ENCODE results near the gene CHERP.

Gene CHERP

DNA sequence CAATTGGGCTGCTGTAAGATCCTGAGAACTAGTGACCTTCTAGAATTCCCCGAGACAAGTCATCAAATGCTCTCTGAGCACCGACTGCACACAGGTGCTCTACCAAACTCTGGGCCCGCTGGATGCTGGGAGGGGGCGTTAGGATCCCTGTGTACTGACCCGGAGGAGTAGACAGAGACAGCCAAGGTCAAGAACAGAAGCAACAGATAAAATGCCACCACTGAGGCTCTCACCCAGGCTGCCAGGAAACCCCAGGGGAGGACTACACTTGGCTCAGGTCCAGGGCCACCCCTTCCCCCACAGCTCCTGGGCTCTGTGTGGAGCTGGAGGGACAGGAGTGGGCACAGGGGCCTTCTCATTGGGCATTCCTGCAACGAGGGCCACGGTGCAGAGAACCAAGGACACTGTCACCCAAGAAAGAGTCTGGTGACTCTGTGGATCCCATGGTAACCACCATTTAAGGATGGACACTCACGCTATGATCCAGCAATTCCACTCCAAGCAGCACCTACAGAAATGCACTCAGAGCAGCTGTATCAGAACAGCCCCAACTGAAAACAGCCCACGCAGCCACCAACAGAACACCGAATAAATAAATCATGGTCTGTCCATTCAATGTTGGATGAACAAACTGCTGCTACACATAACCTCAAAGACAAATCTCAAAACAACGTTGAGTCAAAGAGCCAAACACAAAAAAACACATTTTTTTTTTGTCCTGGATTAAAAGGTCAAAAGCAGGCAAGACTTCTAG is 46.8 kb upstream of the CHERP start:
- Histone ChIP-seq H2AFZ (no peak overlapping the region), H3K27me3 (ENCODE audit: control insufficient read depth, insufficient read depth, low read length) (no peaks in the 10 kb centered on the region), H3K4me3 (ENCODE audit: low read depth, low read length) (no peak overlapping the region), H3K4me2 (ENCODE audit: low read length) (peak overlapping the region; percentile 4), H3K4me1 (peaks cover 17% of the 10 kb centered on the region), H3K27ac (no peak overlapping the region), H3K9me3 (ENCODE audit: control insufficient read depth, low read length) (no peaks in the 10 kb centered on the region), H3K36me3 (ENCODE audit: control insufficient read depth, insufficient read depth, low read length) (no peaks in the 10 kb centered on the region), H3K9ac (no peak overlapping the region), H3K79me2 (peaks cover 64% of the 10 kb centered on the region)
- TF ChIP-seq, protein P1, sequence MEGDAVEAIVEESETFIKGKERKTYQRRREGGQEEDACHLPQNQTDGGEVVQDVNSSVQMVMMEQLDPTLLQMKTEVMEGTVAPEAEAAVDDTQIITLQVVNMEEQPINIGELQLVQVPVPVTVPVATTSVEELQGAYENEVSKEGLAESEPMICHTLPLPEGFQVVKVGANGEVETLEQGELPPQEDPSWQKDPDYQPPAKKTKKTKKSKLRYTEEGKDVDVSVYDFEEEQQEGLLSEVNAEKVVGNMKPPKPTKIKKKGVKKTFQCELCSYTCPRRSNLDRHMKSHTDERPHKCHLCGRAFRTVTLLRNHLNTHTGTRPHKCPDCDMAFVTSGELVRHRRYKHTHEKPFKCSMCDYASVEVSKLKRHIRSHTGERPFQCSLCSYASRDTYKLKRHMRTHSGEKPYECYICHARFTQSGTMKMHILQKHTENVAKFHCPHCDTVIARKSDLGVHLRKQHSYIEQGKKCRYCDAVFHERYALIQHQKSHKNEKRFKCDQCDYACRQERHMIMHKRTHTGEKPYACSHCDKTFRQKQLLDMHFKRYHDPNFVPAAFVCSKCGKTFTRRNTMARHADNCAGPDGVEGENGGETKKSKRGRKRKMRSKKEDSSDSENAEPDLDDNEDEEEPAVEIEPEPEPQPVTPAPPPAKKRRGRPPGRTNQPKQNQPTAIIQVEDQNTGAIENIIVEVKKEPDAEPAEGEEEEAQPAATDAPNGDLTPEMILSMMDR (IDR thresholded peaks at IDR 0.05), result no peak

DNA sequence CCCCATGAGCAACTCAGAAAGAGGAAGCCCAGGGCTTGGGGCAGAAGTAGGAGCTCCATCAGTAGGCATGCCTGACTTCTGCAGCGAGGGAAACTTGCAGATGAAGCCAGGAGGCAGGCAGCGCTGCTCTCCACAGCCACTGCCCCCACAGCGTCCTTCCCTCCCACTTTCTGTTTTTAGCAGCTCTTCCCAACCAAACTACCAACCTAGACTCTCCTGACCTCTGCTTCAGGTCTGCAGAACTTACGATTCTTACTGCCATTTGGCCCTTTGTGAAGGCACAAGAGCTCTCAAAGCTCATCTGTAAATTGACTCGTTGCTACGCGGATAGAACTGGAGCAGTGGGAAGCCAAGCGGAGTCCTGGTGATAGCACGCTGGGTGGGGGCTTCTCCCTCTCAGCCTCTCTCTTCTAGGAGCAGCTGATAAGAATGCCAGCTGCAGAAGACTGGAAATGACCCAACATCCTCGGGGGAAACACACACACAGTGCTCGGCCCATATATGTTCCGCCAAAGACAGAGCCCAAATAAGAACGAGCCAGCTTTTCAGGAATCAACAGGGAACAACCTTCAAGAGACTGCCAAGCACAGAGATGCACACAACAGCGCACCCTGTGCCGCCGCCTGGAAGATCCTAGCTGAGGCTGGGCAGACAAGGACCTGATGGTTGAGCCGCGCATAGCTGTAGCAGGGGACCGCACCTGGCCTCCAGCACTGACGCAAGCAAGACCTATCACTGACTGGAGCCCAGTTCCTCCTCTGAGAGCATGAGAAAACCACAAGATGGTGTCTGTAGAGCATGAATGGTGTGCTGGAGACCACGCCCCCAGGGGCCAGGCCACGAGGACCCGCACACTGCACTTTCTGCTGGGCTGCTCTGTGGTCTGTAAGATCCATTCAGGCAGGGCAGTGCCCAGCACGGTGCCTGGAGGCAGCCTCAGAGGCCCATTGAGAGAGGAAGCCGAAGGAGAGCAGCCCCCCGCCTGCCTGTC is 45.9 kb upstream of the CHERP start:
- peaks cover 25% of the 10 kb centered on the region for H3K4me1 ChIP-seq

DNA sequence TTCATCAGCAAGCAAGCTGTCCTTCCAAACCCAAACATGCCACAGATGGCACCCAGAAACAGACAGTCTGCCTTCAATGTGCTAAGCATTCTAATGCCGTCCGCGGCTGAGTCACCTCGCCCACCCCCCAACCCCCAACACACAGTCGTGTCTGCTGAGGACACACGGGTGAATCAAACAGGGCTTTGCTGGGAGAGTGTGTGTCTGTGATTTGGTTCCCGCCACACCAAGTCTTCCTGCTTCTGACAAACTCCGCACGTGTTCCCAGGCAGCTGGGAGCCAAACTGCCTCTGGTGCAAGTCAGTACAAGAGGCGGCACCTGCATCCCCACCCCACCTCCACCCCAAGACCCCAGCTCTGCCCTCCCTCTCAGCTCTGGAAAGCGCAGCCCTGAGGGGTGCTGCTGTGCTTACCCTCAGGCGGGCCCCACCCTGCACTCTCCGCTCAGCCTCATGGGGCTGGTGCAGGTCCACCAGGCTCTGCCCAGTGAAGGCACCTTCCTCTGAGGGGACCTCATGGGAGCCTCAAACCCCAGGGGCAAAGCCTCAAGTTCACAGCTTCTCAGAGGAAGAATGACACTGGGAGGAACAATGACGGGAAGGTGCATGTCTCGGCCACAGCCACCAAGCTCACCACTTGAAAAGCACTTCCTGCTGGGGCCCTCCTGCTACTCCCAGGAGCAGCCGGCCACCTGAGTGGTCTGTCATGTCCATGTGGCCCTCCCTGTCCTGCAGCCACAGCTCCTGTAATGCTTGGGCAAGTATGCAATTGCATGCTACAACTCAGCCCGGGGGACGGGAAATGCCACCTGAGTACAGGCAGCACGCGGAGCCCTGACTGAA is 45.0 kb upstream of the CHERP start:
- Histone ChIP-seq H3K79me2 (peaks cover 63% of the 10 kb centered on the region), H3K9me3 (ENCODE audit: control insufficient read depth, low read length) (no peaks in the 10 kb centered on the region), H3K4me2 (ENCODE audit: low read length) (no peak overlapping the region), H3K27me3 (ENCODE audit: control insufficient read depth, insufficient read depth, low read length) (no peaks in the 10 kb centered on the region), H2AFZ (no peak overlapping the region), H3K27ac (no peak overlapping the region), H3K36me3 (ENCODE audit: control insufficient read depth, insufficient read depth, low read length) (no peaks in the 10 kb centered on the region), H3K4me1 (peaks cover 34% of the 10 kb centered on the region), H3K9ac (no peak overlapping the region), H3K4me3 (ENCODE audit: low read depth, low read length) (no peak overlapping the region)
- TF ChIP-seq, protein P1 (IDR thresholded peaks at IDR 0.05), result no peak

More for the DNA sequence above, 45.9 kb upstream of the CHERP start:
- H3K9me3 ChIP-seq (ENCODE audit: control insufficient read depth, low read length), result no peaks in the 10 kb centered on the region
- no peak overlapping the region for H3K27ac ChIP-seq
- TF ChIP-seq, protein P1 (IDR thresholded peaks at IDR 0.05), result no peak
- H3K4me2 ChIP-seq (ENCODE audit: low read length), result no peak overlapping the region
- no peaks in the 10 kb centered on the region for H3K36me3 ChIP-seq (ENCODE audit: control insufficient read depth, insufficient read depth, low read length)
- H3K27me3 ChIP-seq (ENCODE audit: control insufficient read depth, insufficient read depth, low read length), result no peaks in the 10 kb centered on the region
- H3K9ac ChIP-seq, result no peak overlapping the region
- no peak overlapping the region for H2AFZ ChIP-seq
- H3K79me2 ChIP-seq, result peaks cover 63% of the 10 kb centered on the region
- H3K4me3 ChIP-seq (ENCODE audit: low read depth, low read length), result no peak overlapping the region

DNA sequence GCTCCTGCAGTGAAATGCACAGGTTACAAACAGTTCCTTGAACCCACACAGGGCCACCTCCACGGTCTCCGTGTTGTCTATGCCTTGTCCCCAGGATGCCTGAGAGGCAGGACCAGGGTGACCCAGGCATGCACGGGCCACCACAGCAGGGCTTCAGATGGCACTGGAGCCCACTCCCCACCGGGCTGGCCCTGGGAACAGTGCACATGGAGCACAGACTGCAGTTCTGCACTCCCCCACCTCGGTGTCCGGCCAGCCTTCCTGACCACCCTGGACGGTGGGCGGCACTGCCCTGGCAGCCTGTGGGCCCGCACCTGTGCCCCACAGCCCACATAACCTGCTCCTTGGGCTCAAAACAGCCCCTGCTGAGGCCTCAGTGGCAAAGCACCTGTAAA is 44.2 kb upstream of the CHERP start:
- TF ChIP-seq, protein P1 (IDR thresholded peaks at IDR 0.05), result no peak
- H3K4me3 ChIP-seq (ENCODE audit: low read depth, low read length), result no peak overlapping the region
- H3K27me3 ChIP-seq (ENCODE audit: control insufficient read depth, insufficient read depth, low read length), result no peaks in the 10 kb centered on the region
- H3K27ac ChIP-seq, result no peak overlapping the region
- H3K9ac ChIP-seq, result no peak overlapping the region
- H3K36me3 ChIP-seq (ENCODE audit: control insufficient read depth, insufficient read depth, low read length), result no peaks in the 10 kb centered on the region
- H3K79me2 ChIP-seq, result peaks cover 58% of the 10 kb centered on the region
- H3K4me1 ChIP-seq, result peaks cover 42% of the 10 kb centered on the region
- no peak overlapping the region for H2AFZ ChIP-seq
- H3K9me3 ChIP-seq (ENCODE audit: control insufficient read depth, low read length), result no peaks in the 10 kb centered on the region
- no peak overlapping the region for H3K4me2 ChIP-seq (ENCODE audit: low read length)
